Neural cell (in vitro differentiated cells): ENCODE data around the gene CPB1. TPM values are rescaled to one million over a fixed set of nuclear protein-coding genes. Genes with fewer than 3 reads are reported as not detected.

Source experiments
- H2AFZ ChIP-seq: fragments of 200-600, 300-800 bp; sonication (generic), shearing (Covaris generic); 2 replicates; pipeline ENCODE4 v1.6.0; 2014; ENCODE audit warnings: low read depth, mild to moderate bottlenecking, antibody characterized with exemption, low read length, moderate library complexity
- H3F3A ChIP-seq: fragments of 200-600 bp; shearing (Covaris generic); 2 replicates; pipeline ENCODE4 v1.6.1; 2016; ENCODE audit warnings: mild to moderate bottlenecking, moderate library complexity, mixed read lengths, antibody characterized with exemption, low read length; ENCODE audit not compliant: insufficient read depth, poor library complexity, severe bottlenecking
- H3K27ac ChIP-seq: fragments of 200-600, 300-800 bp; sonication (generic), shearing (Covaris generic); 2 replicates; pipeline ENCODE4 v1.5.1; 2014; ENCODE audit warnings: mild to moderate bottlenecking, low read length, moderate library complexity
- H3K27me3 ChIP-seq: fragments of 300-800, 200-600 bp; sonication (generic), shearing (Covaris generic); 2 replicates; pipeline ENCODE4 v1.6.0; 2014; ENCODE audit warnings: mild to moderate bottlenecking, low read depth, low read length, moderate library complexity; ENCODE audit not compliant: insufficient read depth
- H3K36me3 ChIP-seq: fragments of 300-800, 200-600 bp; sonication (generic), shearing (Covaris generic); 2 replicates; pipeline ENCODE4 v1.5.1; 2014; ENCODE audit warnings: mild to moderate bottlenecking, antibody characterized with exemption, low read length, moderate library complexity; ENCODE audit not compliant: insufficient read depth
- H3K4me2 ChIP-seq: fragments of 300-800, 200-600 bp; sonication (generic), shearing (Covaris generic); 2 replicates; pipeline ENCODE4 v1.6.0; 2014; ENCODE audit warnings: mild to moderate bottlenecking, low read length
- H3K4me3 ChIP-seq: fragments of 300-800, 200-600 bp; sonication (generic), shearing (Covaris generic); 2 replicates; pipeline ENCODE4 v1.5.1; 2014; ENCODE audit warnings: mild to moderate bottlenecking, low read length, moderate library complexity
- H3K79me2 ChIP-seq: fragments of 200-600 bp; shearing (Covaris generic); replicated peaks from 2 replicates; pipeline ENCODE4 v1.6.0; 2014; ENCODE audit warnings: mild to moderate bottlenecking, low read length, moderate library complexity; ENCODE audit not compliant: insufficient read depth
- H3K9ac ChIP-seq: fragments of 300-800, 200-600 bp; sonication (generic), shearing (Covaris generic); 2 replicates; pipeline ENCODE4 v1.6.1; 2016; ENCODE audit warnings: mild to moderate bottlenecking, low read length, mixed read lengths
- H3K9me2 ChIP-seq: fragments of 200-600 bp; shearing (Covaris generic); 2 replicates; pipeline ENCODE4 v1.6.1; 2016; ENCODE audit warnings: mild to moderate bottlenecking, low read length, mixed read lengths; ENCODE audit not compliant: insufficient read depth
- H3K9me3 ChIP-seq: fragments of 200-600, 300-800 bp; sonication (generic), shearing (Covaris generic); 2 replicates; pipeline ENCODE4 v1.6.1; 2016; ENCODE audit warnings: mild to moderate bottlenecking, mixed run types, low read length, moderate library complexity, mixed read lengths
- H4K20me1 ChIP-seq: fragments of 200-600 bp; shearing (Covaris generic); 2 replicates; pipeline ENCODE4 v1.6.1; 2016; ENCODE audit warnings: mild to moderate bottlenecking, mixed run types; ENCODE audit not compliant: insufficient read depth
- CTCF ChIP-seq: fragments of 450-650 bp; IDR thresholded peaks from 2 replicates; pipeline ENCODE4 v1.5.1; 2014; ENCODE audit warnings: antibody characterized with exemption, mild to moderate bottlenecking, moderate library complexity; ENCODE audit not compliant: poor library complexity, severe bottlenecking
- EP300 ChIP-seq: fragments of 450-650 bp; conservative IDR thresholded peaks from 2 replicates; pipeline ENCODE4 v1.6.1; 2014; ENCODE audit warnings: antibody characterized with exemption, mild to moderate bottlenecking, moderate library complexity; ENCODE audit not compliant: poor library complexity, severe bottlenecking
- EZH2 ChIP-seq: fragments of 200-600, 300-800 bp; shearing (Covaris generic), sonication (generic); IDR thresholded peaks from 2 replicates; pipeline ENCODE4 v1.6.1; 2014; ENCODE audit warnings: antibody characterized with exemption, low read length, borderline replicate concordance, mild to moderate bottlenecking; ENCODE audit not compliant: insufficient read depth, poor library complexity, severe bottlenecking
- MXI1 ChIP-seq: fragments of 450-650 bp; conservative IDR thresholded peaks from 2 replicates; pipeline ENCODE4 v1.6.1; 2014; ENCODE audit warnings: antibody characterized with exemption, mild to moderate bottlenecking; ENCODE audit not compliant: poor library complexity, severe bottlenecking
- POLR2AphosphoS5 ChIP-seq: IDR thresholded peaks from 2 replicates; pipeline ENCODE4 v1.6.1; 2012
- RAD21 ChIP-seq: fragments of 450-650 bp; conservative IDR thresholded peaks from 2 replicates; pipeline ENCODE4 v1.6.1; 2014; ENCODE audit warnings: antibody characterized with exemption, mild to moderate bottlenecking, moderate library complexity
- REST ChIP-seq: IDR thresholded peaks from 2 replicates; pipeline ENCODE4 v1.6.1; 2012; ENCODE audit warnings: borderline replicate concordance
- SMC3 ChIP-seq: fragments of 450-650 bp; conservative IDR thresholded peaks from 2 replicates; pipeline ENCODE4 v1.6.1; 2014; ENCODE audit warnings: antibody characterized with exemption, mild to moderate bottlenecking, moderate library complexity; ENCODE audit not compliant: poor library complexity
- TAF1 ChIP-seq: IDR thresholded peaks from 2 replicates; pipeline ENCODE4 v1.6.1; 2012; ENCODE audit warnings: low read depth
- polyA plus RNA-seq: library from polyadenylated mRNA; depleted of rRNA; stranded (reverse); fragments of >200 nt; gene quantifications from 2 replicates; pipeline ENCODE4 v1.2.3, GENCODE V29; 2014

The CPB1 gene
- polyA plus RNA-seq, 1 donor from 2014 or later = 0.19 TPM

GRCh38 chr3:148800414-148800813 is 27.2 kb upstream of the CPB1 start:
- Histone ChIP-seq H3K9me2 (no peaks in the 10 kb centered on the region), H3F3A (no peaks in the 10 kb centered on the region), H4K20me1 (no peaks in the 10 kb centered on the region), H3K9me3 (no peaks in the 10 kb centered on the region), H3K27ac (no peak overlapping the region), H2AFZ (no peak overlapping the region), H3K4me3 (no peak overlapping the region), H3K79me2 (no peaks in the 10 kb centered on the region), H3K27me3 (no peaks in the 10 kb centered on the region), H3K4me2 (no peak overlapping the region), H3K9ac (no peak overlapping the region), H3K36me3 (no peaks in the 10 kb centered on the region)
- TF ChIP-seq RAD21 (no peak), POLR2AphosphoS5 (no peak), TAF1 (no peak), EP300 (no peak), MXI1 (no peak), SMC3 (no peak), EZH2 (no peak), REST (no peak)

GRCh38 chr3:148809835-148810234 is 17.8 kb upstream of the CPB1 start:
- Histone ChIP-seq H3K27ac (no peak overlapping the region), H3K9ac (no peak overlapping the region), H3K9me3 (no peaks in the 10 kb centered on the region), H3K9me2 (no peaks in the 10 kb centered on the region), H3K79me2 (no peaks in the 10 kb centered on the region), H3K4me2 (no peak overlapping the region), H4K20me1 (no peaks in the 10 kb centered on the region), H2AFZ (no peak overlapping the region), H3K36me3 (no peaks in the 10 kb centered on the region), H3K27me3 (no peaks in the 10 kb centered on the region), H3F3A (no peaks in the 10 kb centered on the region), H3K4me3 (no peak overlapping the region)
- TF ChIP-seq POLR2AphosphoS5 = no peak
- TF ChIP-seq SMC3 = no peak
- TF ChIP-seq CTCF = no peak
